ENCODE measurements around the gene TSC22D4. TPM values are rescaled to one million over a fixed set of nuclear protein-coding genes. Genes with fewer than 3 reads are reported as not detected.

TSC22D4 gene
- total and polyA plus RNA-seq, 2 experiments from 2014 or later: 26.2 to 89.6 TPM

- Histone ChIP-seq H4K20me1 (ENCODE audit: insufficient read depth, poor library complexity, severe bottlenecking) (peaks cover 14% of the 10 kb centered on the region), H3K79me2 (peaks cover 27% of the 10 kb centered on the region), H3K36me3 (replicated peaks; ENCODE audit: insufficient read depth, low read depth) (no peaks in the 10 kb centered on the region), H2AFZ (no peak overlapping the region), H3K9me2 (replicated peaks; ENCODE audit: insufficient read depth) (no peaks in the 10 kb centered on the region), H3K4me1 (ENCODE audit: insufficient read depth) (peaks cover 16% of the 10 kb centered on the region), H3K27ac (no peak overlapping the region), H3K27me3 (no peaks in the 10 kb centered on the region), H3K4me3 (no peak overlapping the region), H3K9me3 (ENCODE audit: low read depth) (no peaks in the 10 kb centered on the region), H3K4me2 (no peak overlapping the region)
- 76% methylated on average over 1 of the region's 1 CpG for WGBS (ENCODE audit: low lambda C conversion rate, missing lambda C conversion rate)
- TF ChIP-seq EZH2 (IDR thresholded peaks at IDR 0.05; ENCODE audit: borderline replicate concordance) (no peak), CTCF (IDR thresholded peaks at IDR 0.05; ENCODE audit: poor library complexity) (no peak), EZH2phosphoT487 (IDR thresholded peaks at IDR 0.05; ENCODE audit: low read depth, severe bottlenecking, unreplicated experiment) (no peak)
- no peak for DNase-seq (ENCODE audit: low spot score)
Measured at GRCh38 chr7:100481466-100481865, 2.5 kb upstream of the TSC22D4 start.

GRCh38 chr7:100477871-100478267 lies 1.1 kb downstream of the TSC22D4 start:
- Histone ChIP-seq H3K4me3 (peak overlapping the region; percentile 76), H3K79me2 (peaks cover 50% of the 10 kb centered on the region), H3K27ac (peak overlapping the region; percentile 89), H3K9me2 (replicated peaks; ENCODE audit: insufficient read depth) (no peaks in the 10 kb centered on the region), H3K4me2 (peak overlapping the region; percentile 97), H4K20me1 (ENCODE audit: insufficient read depth, poor library complexity, severe bottlenecking) (peaks cover 31% of the 10 kb centered on the region), H2AFZ (no peak overlapping the region), H3K36me3 (replicated peaks; ENCODE audit: insufficient read depth, low read depth) (no peaks in the 10 kb centered on the region), H3K27me3 (no peaks in the 10 kb centered on the region), H3K4me1 (ENCODE audit: insufficient read depth) (peaks cover 28% of the 10 kb centered on the region), H3K9me3 (ENCODE audit: low read depth) (no peaks in the 10 kb centered on the region)
- TF ChIP-seq EZH2 (IDR thresholded peaks at IDR 0.05; ENCODE audit: borderline replicate concordance) (no peak), EZH2phosphoT487 (IDR thresholded peaks at IDR 0.05; ENCODE audit: low read depth, severe bottlenecking, unreplicated experiment) (no peak), CTCF (IDR thresholded peaks at IDR 0.05; ENCODE audit: poor library complexity) (no peak)
- DNase-seq (ENCODE audit: low spot score): no peak
- 9% methylated on average over 9 of the region's 16 CpGs for WGBS (ENCODE audit: low lambda C conversion rate, missing lambda C conversion rate)

- H3K27me3 ChIP-seq: no peaks in the 10 kb centered on the region
- H3K4me3 ChIP-seq: peak overlapping the region; percentile 76
- H3K4me2 ChIP-seq: peak overlapping the region; percentile 97
- peaks cover 50% of the 10 kb centered on the region for H3K79me2 ChIP-seq
- H3K9me2 ChIP-seq (replicated peaks; ENCODE audit: insufficient read depth): no peaks in the 10 kb centered on the region
- TF ChIP-seq EZH2 (IDR thresholded peaks at IDR 0.05; ENCODE audit: borderline replicate concordance) (no peak), EZH2phosphoT487 (IDR thresholded peaks at IDR 0.05; ENCODE audit: low read depth, severe bottlenecking, unreplicated experiment) (no peak), CTCF (IDR thresholded peaks at IDR 0.05; ENCODE audit: poor library complexity) (peak; percentile 37)
- H4K20me1 ChIP-seq (ENCODE audit: insufficient read depth, poor library complexity, severe bottlenecking): peaks cover 31% of the 10 kb centered on the region
- 44% methylated on average over 19 of the region's 30 CpGs for WGBS (ENCODE audit: low lambda C conversion rate, missing lambda C conversion rate)
- DNase-seq (ENCODE audit: low spot score): no peak
- H3K36me3 ChIP-seq (replicated peaks; ENCODE audit: insufficient read depth, low read depth): no peaks in the 10 kb centered on the region
- peak overlapping the region; percentile 89 for H3K27ac ChIP-seq
- peaks cover 28% of the 10 kb centered on the region for H3K4me1 ChIP-seq (ENCODE audit: insufficient read depth)
- no peaks in the 10 kb centered on the region for H3K9me3 ChIP-seq (ENCODE audit: low read depth)
- no peak overlapping the region for H2AFZ ChIP-seq
Measured at GRCh38 chr7:100476903-100477870, 1.8 kb downstream of the TSC22D4 start.
